HepG2 (cell line): Measurements from ENCODE around the gene ANKHD1. TPM values are rescaled to one million over a fixed set of nuclear protein-coding genes. Genes with fewer than 3 reads are reported as not detected.
A peak's percentile ranks its signal among the peaks of the same experiment; 100 is the strongest.

Experiments used
- ATAC-seq: fragments of 200-7000 bp; cut with Tn5 transposase; 3 replicates; pipeline ENCODE4 v1.9.1; 2020; ENCODE audit warnings: mild to moderate bottlenecking, moderate library complexity
- BruUV-seq: library from RNA; stranded (reverse); fragments of 400-500 nt; replicated peaks from 2 replicates; lab custom pipeline; 2021; lab: Mats Ljungman, UMichigan
- CTCF ChIA-PET: fragments of 300-600 bp; formaldehyde crosslinking; extraction: SDS; loops from one replicate; lab custom pipeline; 2021; ENCODE audit warnings: low total read pairs, inconsistent platforms, low intra/inter-chr PET ratio; lab: Yijun Ruan, JAX
- POLR2A ChIA-PET: fragments of 350-600 bp; sonication (Branson Sonifier 250); formaldehyde crosslinking; loops from one replicate; lab custom pipeline; 2020; ENCODE audit warnings: antibody characterized with exemption, inconsistent platforms; lab: Yijun Ruan, JAX
- DNase-seq: peaks from one replicate; pipeline ENCODE4 v3.0.0-alpha.2; 2015; ENCODE audit warnings: low spot score
- FAIRE-seq: peaks from 3 replicates; lab custom pipeline; 2011; peaks lifted over from hg19 to GRCh38; lab: Jason Lieb, UNC
- H2AFZ ChIP-seq: one replicate; pipeline ENCODE4 v1.6.1; 2011; ENCODE audit warnings: low read length, inconsistent platforms
- H3K27ac ChIP-seq: fragments of 300-600 bp; 3 replicates; pipeline ENCODE4 v1.8.0; 2011; ENCODE audit warnings: mixed run types, mild to moderate bottlenecking, mixed read lengths, low read length, inconsistent platforms; ENCODE audit not compliant: insufficient read depth; ENCODE audit errors: extremely low read length
- H3K27me3 ChIP-seq, 2 experiments: fragments of 200-600 bp in 1 of 2; 2 replicates in 1 of 2; 3 replicates in 1 of 2; pipeline versions ENCODE4 v1.6.0 to v1.8.0; 2011; ENCODE audit warnings: low read length in 2 of 2, mild to moderate bottlenecking in 2 of 2, moderate library complexity in 2 of 2, inconsistent platforms in 1 of 2; ENCODE audit not compliant: insufficient read depth in 2 of 2, control insufficient read depth in 1 of 2
- H3K36me3 ChIP-seq, 2 experiments: fragments of 200-600 bp in 1 of 2; replicated peaks in 1 of 2; 2 replicates in 1 of 2; 3 replicates in 1 of 2; pipeline versions ENCODE4 v1.5.1 to v1.8.0; 2011; ENCODE audit warnings: low read length in 2 of 2, inconsistent platforms in 1 of 2; ENCODE audit not compliant: insufficient read depth in 2 of 2, control insufficient read depth in 1 of 2
- H3K4me1 ChIP-seq: 2 replicates; pipeline ENCODE4 v1.5.1; 2012; ENCODE audit warnings: low read length, inconsistent platforms; ENCODE audit not compliant: insufficient read depth
- H3K4me2 ChIP-seq: 2 replicates; pipeline ENCODE4 v1.6.0; 2011; ENCODE audit warnings: low read depth, low read length, inconsistent platforms
- H3K4me3 ChIP-seq, 3 experiments: fragments of 200-600 bp in 1 of 3; sonication (generic), shearing (Covaris generic) in 1 of 3; replicated peaks in 1 of 3; 2 replicates each; pipeline ENCODE4 v1.5.1; 2011 to 2016; ENCODE audit warnings: low read length in 3 of 3, inconsistent platforms in 2 of 3, low read depth in 2 of 3, mild to moderate bottlenecking in 2 of 3, control low read depth in 1 of 3, mixed read lengths in 1 of 3; ENCODE audit not compliant: insufficient read depth in 1 of 3
- H3K79me2 ChIP-seq: one replicate; pipeline ENCODE4 v1.6.1; 2011; ENCODE audit warnings: low read length, inconsistent platforms; ENCODE audit not compliant: insufficient read depth
- H3K9ac ChIP-seq: 2 replicates; pipeline ENCODE4 v1.6.0; 2011; ENCODE audit warnings: mild to moderate bottlenecking, low read depth, low read length, inconsistent platforms; ENCODE audit not compliant: insufficient read depth
- H3K9me3 ChIP-seq: 2 replicates; pipeline ENCODE4 v1.5.1; 2012; ENCODE audit warnings: mild to moderate bottlenecking, low read length
- H4K20me1 ChIP-seq: 2 replicates; pipeline ENCODE4 v1.6.0; 2011; ENCODE audit warnings: inconsistent platforms, mild to moderate bottlenecking, low read length, moderate library complexity; ENCODE audit not compliant: insufficient read depth
- CERS6 ChIP-seq: sonication (generic); formaldehyde crosslinking; IDR thresholded peaks from 2 replicates; pipeline ENCODE4 v1.5.0; 2020; ENCODE audit warnings: missing genetic modification reagents
- ELF4 ChIP-seq: sonication (generic); formaldehyde crosslinking; IDR thresholded peaks from 2 replicates; pipeline ENCODE4 v1.5.0; 2020; ENCODE audit warnings: missing genetic modification reagents, mild to moderate bottlenecking, moderate library complexity, borderline replicate concordance
- FOXP4 ChIP-seq: sonication (generic); formaldehyde crosslinking; IDR thresholded peaks from 2 replicates; pipeline ENCODE4 v1.4.0; 2020; ENCODE audit warnings: missing genetic modification reagents
- KDM5A ChIP-seq: fragments of 200-600 bp; sonication (generic); IDR thresholded peaks from 2 replicates; pipeline ENCODE4 v1.7.0; 2018; ENCODE audit warnings: antibody characterized with exemption, mild to moderate bottlenecking, low read length, borderline replicate concordance
- MATR3 ChIP-seq: sonication (generic); formaldehyde crosslinking; IDR thresholded peaks from 2 replicates; pipeline ENCODE4 v1.4.0; 2020; ENCODE audit warnings: missing genetic modification reagents
- MIER2 ChIP-seq: IDR thresholded peaks from 2 replicates; pipeline ENCODE4 v1.6.1; 2016; ENCODE audit warnings: missing biosample characterization, missing genetic modification reagents
- NR2F6 ChIP-seq, 2 experiments: IDR thresholded peaks; 2 replicates each; pipeline ENCODE4 v1.6.1; 2016; ENCODE audit warnings: antibody characterized with exemption in 1 of 2, mild to moderate bottlenecking in 1 of 2
- RBM22 ChIP-seq: fragments of 200-400 bp; formaldehyde crosslinking; optimal IDR thresholded peaks from 2 replicates; pipeline ENCODE3; 2017; ENCODE audit warnings: mild to moderate bottlenecking, low read length, moderate library complexity
- SOX13 ChIP-seq, 3 experiments: fragments of 450-650 bp in 1 of 3; sonication (generic) in 1 of 3; formaldehyde crosslinking in 1 of 3; IDR thresholded peaks in 2 of 3; conservative IDR thresholded peaks in 1 of 3; 2 replicates each; pipeline versions ENCODE4 v1.5.0 to v1.6.1; 2016 to 2020; ENCODE audit warnings: antibody characterized with exemption in 1 of 3, mild to moderate bottlenecking in 1 of 3, missing compliant biosample characterization in 1 of 3, missing genetic modification reagents in 1 of 3, moderate library complexity in 1 of 3
- ZMAT5 ChIP-seq: sonication (generic); formaldehyde crosslinking; IDR thresholded peaks from 2 replicates; pipeline ENCODE4 v1.5.0; 2020; ENCODE audit warnings: mild to moderate bottlenecking, low read depth, missing genetic modification reagents, borderline replicate concordance
- ZNF558 ChIP-seq: sonication (generic); formaldehyde crosslinking; IDR thresholded peaks from 2 replicates; pipeline ENCODE4 v1.9.0; 2022; ENCODE audit warnings: mild to moderate bottlenecking, missing genetic modification reagents, borderline replicate concordance
- ZNF644 ChIP-seq: IDR thresholded peaks from 2 replicates; pipeline ENCODE4 v1.6.1; 2016; ENCODE audit warnings: low read depth
- WGBS: methylation state at CpG from one replicate; pipeline ENCODE4 v1.1.6; 2017; ENCODE audit warnings: low lambda C conversion rate; 5-methylcytosine and 5-hydroxymethylcytosine counted together
- in situ Hi-C: cut with HindIII; loops from 2 replicates; pipeline ENCODE4 v1.10.0; 2017; ENCODE audit warnings: low pct_unique_long_range_greater_than_20kb; ENCODE audit not compliant: extremely low pct_ligation_motif_present
- intact Hi-C: fragments of 100-400 bp; cut with micrococcal nuclease; formaldehyde crosslinking; loops from one replicate; pipeline ENCODE4 v1.10.0; 2022; ENCODE audit not compliant: unreplicated experiment
- polyA plus RNA-seq, 8 experiments: library from polyadenylated mRNA; depleted of rRNA in 3 of 8; stranded (reverse) in 7 of 8; unstranded in 1 of 8; fragments of >200 nt; fragmentation: Illumina TruSeq in 4 of 8; extraction: Trizol in 4 of 8; gene quantifications; 2 replicates each; pipeline versions ENCODE4 v1.2.1 to v1.2.3, GENCODE V29; 2011 to 2016; ENCODE audit warnings: low read depth in 4 of 8, missing spikeins in 1 of 8, mixed read lengths in 1 of 8; ENCODE audit not compliant: insufficient read depth in 1 of 8
- total RNA-seq, 5 experiments: library from RNA; depleted of rRNA; stranded (reverse); fragments of >200 nt; fragmentation: Illumina TruSeq; extraction: Trizol; gene quantifications; 2 replicates each; pipeline ENCODE4 v1.2.3, GENCODE V29; 2016; ENCODE audit warnings: low read depth in 1 of 5

Gene ANKHD1
- total and polyA plus RNA-seq, 2 of the 13 experiments (the other 11 are each of a cell fraction or from before 2014, with no cell fraction given): 69.9 to 82.0 TPM

- Histone ChIP-seq H3K4me1 (no peaks in the 10 kb centered on the region), H3K27me3 (no peaks in the 10 kb centered on the region), H3K36me3 (peaks cover 11 to 62% of the 10 kb centered on the region in 2 experiments; a peak in 4 of 5 replicates), H2AFZ (no peak overlapping the region), H3K9me3 (no peaks in the 10 kb centered on the region), H3K79me2 (no peaks in the 10 kb centered on the region)
- ATAC-seq: peak; percentile 56; the same call in 2 of the 3 replicates
- no peak for DNase-seq
- no peak for FAIRE-seq
- in situ Hi-C loops: no loop called here
- BruUV-seq: no TSS peak
- CTCF ChIA-PET: no interaction called here
- intact Hi-C loops: no loop called here
- peak; percentile 57 for TF ChIP-seq RBM22
- no peak for TF ChIP-seq MIER2
- TF ChIP-seq, all 625 proteins: peak for 1
- Histone ChIP-seq H3K4me2 (no peak overlapping the region), H4K20me1 (no peaks in the 10 kb centered on the region), H3K9ac (no peak overlapping the region), H3K27ac (no peak overlapping the region), H3K4me3 (no peak overlapping the region)
- 96% methylated on average over 6 of the region's 6 CpGs for WGBS
- POLR2A ChIA-PET: no interaction called here
Observed at GRCh38 chr5:140488914-140489313, 87.3 kb downstream of the ANKHD1 start.

- POLR2A ChIA-PET: interaction anchor here (0.7 kb wide), 1 partner anchor 13 kb away, joined by 3 read pairs; no protein-coding TSS in a partner anchor
- H3K36me3 ChIP-seq: peaks cover 3 to 22% of the 10 kb centered on the region in 2 experiments; a peak in 4 of 5 replicates
- ATAC-seq (peak; percentile 85), FAIRE-seq (no peak), DNase-seq (peak; percentile 56)
- CTCF ChIA-PET: no interaction called here
- intact Hi-C loops: loop anchor here (10.0 kb wide), 1 partner anchor 123 kb away; no protein-coding TSS in a partner anchor
- H4K20me1 ChIP-seq: no peaks in the 10 kb centered on the region
- H3K4me2 ChIP-seq: no peak overlapping the region
- in situ Hi-C loops: no loop called here
- peak overlapping the region; percentile 14 for H3K27ac ChIP-seq
- H3K4me1 ChIP-seq: peaks cover 19% of the 10 kb centered on the region
- no peaks in the 10 kb centered on the region for H3K79me2 ChIP-seq
- H3K9ac ChIP-seq: no peak overlapping the region
- no peaks in the 10 kb centered on the region for H3K9me3 ChIP-seq
- no peak overlapping the region for H3K4me3 ChIP-seq
- no peaks in the 10 kb centered on the region for H3K27me3 ChIP-seq
- H2AFZ ChIP-seq: no peak overlapping the region
- no TSS peak for BruUV-seq
- TF ChIP-seq SOX13 (IDR thresholded peaks at IDR 0.05) (no peak), SOX13 (CRISPR knock-in tag; conservative IDR thresholded peaks at IDR 0.05 in 1 of 2, IDR thresholded peaks at IDR 0.05 in 1 of 2) (peak in 1 of 2 experiments; percentile 85; a peak in 2 of 4 replicates), ZNF558 (CRISPR knock-in tag) (no peak), ZNF644 (CRISPR knock-in tag) (peak; percentile 56; the same call in 1 of the 2 replicates), KDM5A (no peak), FOXP4 (peak; percentile 18; the same call in 1 of the 2 replicates), MATR3 (CRISPR knock-in tag) (no peak), ZMAT5 (CRISPR knock-in tag) (no peak), ELF4 (CRISPR knock-in tag) (no peak), CERS6 (CRISPR knock-in tag) (no peak), NR2F6 (IDR thresholded peaks at IDR 0.05) (no peak), NR2F6 (CRISPR knock-in tag; IDR thresholded peaks at IDR 0.05) (no peak)
Observed at GRCh38 chr5:140497897-140498296, 96.3 kb downstream of the ANKHD1 start.
